SU-DHL-6 (cell line): ENCODE results near the gene PTTG1IP.

Experiments used
- H2AFZ ChIP-seq: fragments of 200-600 bp; sonication (generic); 2 replicates; pipeline ENCODE4 v1.6.1; 2014; ENCODE audit warnings: low read depth, mild to moderate bottlenecking, moderate library complexity, mixed read lengths, antibody characterized with exemption, low read length; ENCODE audit not compliant: severe bottlenecking
- H3F3A ChIP-seq: fragments of 200-600 bp; shearing (Covaris generic); 2 replicates; pipeline ENCODE4 v1.6.0; 2016; ENCODE audit warnings: antibody characterized with exemption, mild to moderate bottlenecking; ENCODE audit not compliant: insufficient read depth
- H3K27ac ChIP-seq: fragments of 200-600 bp; sonication (generic); 2 replicates; pipeline ENCODE4 v1.5.1; 2016; ENCODE audit warnings: low read depth, mild to moderate bottlenecking, low read length, moderate library complexity, mixed read lengths
- H3K27me3 ChIP-seq: fragments of 200-600 bp; sonication (generic), shearing (Covaris generic); 2 replicates; pipeline ENCODE4 v1.6.0; 2014; ENCODE audit warnings: mild to moderate bottlenecking, low read length
- H3K36me3 ChIP-seq: fragments of 200-600 bp; sonication (generic); 2 replicates; pipeline ENCODE4 v1.6.1; 2014; ENCODE audit warnings: mild to moderate bottlenecking, low read length, mixed read lengths
- H3K4me2 ChIP-seq: fragments of 300-600, 200-600 bp; shearing (Covaris generic), sonication (generic); 2 replicates; pipeline ENCODE4 v1.6.0; 2014; ENCODE audit warnings: low read length, low read depth, mild to moderate bottlenecking; ENCODE audit not compliant: poor library complexity, severe bottlenecking
- H3K4me3 ChIP-seq: fragments of 200-600 bp; sonication (generic); 2 replicates; pipeline ENCODE4 v1.5.1; 2014; ENCODE audit warnings: antibody characterized with exemption, low read length, mild to moderate bottlenecking, mixed read lengths; ENCODE audit not compliant: insufficient read depth, poor library complexity, severe bottlenecking
- H3K79me2 ChIP-seq: fragments of 200-600 bp; sonication (generic); 2 replicates; pipeline ENCODE4 v1.6.1; 2014; ENCODE audit warnings: mild to moderate bottlenecking, low read length, moderate library complexity; ENCODE audit not compliant: insufficient read depth
- H3K9ac ChIP-seq: fragments of 200-600 bp; sonication (generic); 2 replicates; pipeline ENCODE4 v1.7.0; 2014; ENCODE audit warnings: mild to moderate bottlenecking, low read length
- H3K9me2 ChIP-seq: fragments of 200-600 bp; sonication (generic); replicated peaks from 2 replicates; pipeline ENCODE4 v1.6.1; 2014; ENCODE audit warnings: low read length; ENCODE audit not compliant: insufficient read depth
- H3K9me3 ChIP-seq: fragments of 200-600 bp; sonication (generic); 2 replicates; pipeline ENCODE4 v1.6.1; 2014; ENCODE audit warnings: low read length, mixed read lengths; ENCODE audit not compliant: insufficient read depth
- H4K20me1 ChIP-seq: fragments of 200-600 bp; sonication (generic); 2 replicates; pipeline ENCODE4 v1.6.1; 2014; ENCODE audit warnings: low read depth, mild to moderate bottlenecking, antibody characterized with exemption, low read length, moderate library complexity, mixed read lengths
- CTCF ChIP-seq: fragments of 200-600 bp; sonication (generic); IDR thresholded peaks from one replicate; pipeline ENCODE4 v1.5.1; 2017; ENCODE audit warnings: antibody characterized with exemption, mild to moderate bottlenecking, low read length, moderate library complexity; ENCODE audit not compliant: insufficient read depth, poor library complexity, severe bottlenecking
- EZH2phosphoT487 ChIP-seq: fragments of 200-600 bp; sonication (generic), shearing (Covaris generic); conservative IDR thresholded peaks from 2 replicates; pipeline ENCODE4 v1.6.1; 2018; ENCODE audit warnings: mild to moderate bottlenecking, antibody characterized with exemption, low read length, moderate library complexity, mixed read lengths

Gene PTTG1IP

DNA sequence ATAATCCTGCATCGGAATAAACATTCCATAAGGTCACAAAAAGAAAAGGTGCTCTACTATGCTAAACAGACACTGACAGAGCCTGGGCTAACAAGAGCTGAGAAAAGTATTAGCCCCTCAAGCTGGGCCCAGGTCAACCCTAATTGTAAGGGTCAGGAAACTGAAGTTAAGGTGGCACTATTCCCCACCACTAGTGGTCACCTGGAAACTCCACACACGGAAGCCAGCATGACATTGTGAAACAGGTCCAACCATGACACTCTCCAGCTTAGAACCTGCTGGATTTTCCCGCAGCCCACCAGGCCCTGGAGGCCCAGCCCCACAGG, 1.2 kb downstream of the PTTG1IP start:
- Histone ChIP-seq H3K9me2 (no peaks in the 10 kb centered on the region), H3K4me2 (peak overlapping the region; percentile 72), H3K36me3 (no peaks in the 10 kb centered on the region), H2AFZ (no peak overlapping the region), H3K79me2 (peaks cover 47% of the 10 kb centered on the region; the same call in 1 of the 2 replicates), H3K9ac (peak overlapping the region; percentile 63), H4K20me1 (peaks cover 19% of the 10 kb centered on the region; the same call in 1 of the 2 replicates), H3K27me3 (no peaks in the 10 kb centered on the region), H3K27ac (no peak overlapping the region), H3F3A (no peaks in the 10 kb centered on the region), H3K4me3 (peak overlapping the region; percentile 86), H3K9me3 (no peaks in the 10 kb centered on the region)
- TF ChIP-seq CTCF (no peak), EZH2phosphoT487 (no peak)

DNA sequence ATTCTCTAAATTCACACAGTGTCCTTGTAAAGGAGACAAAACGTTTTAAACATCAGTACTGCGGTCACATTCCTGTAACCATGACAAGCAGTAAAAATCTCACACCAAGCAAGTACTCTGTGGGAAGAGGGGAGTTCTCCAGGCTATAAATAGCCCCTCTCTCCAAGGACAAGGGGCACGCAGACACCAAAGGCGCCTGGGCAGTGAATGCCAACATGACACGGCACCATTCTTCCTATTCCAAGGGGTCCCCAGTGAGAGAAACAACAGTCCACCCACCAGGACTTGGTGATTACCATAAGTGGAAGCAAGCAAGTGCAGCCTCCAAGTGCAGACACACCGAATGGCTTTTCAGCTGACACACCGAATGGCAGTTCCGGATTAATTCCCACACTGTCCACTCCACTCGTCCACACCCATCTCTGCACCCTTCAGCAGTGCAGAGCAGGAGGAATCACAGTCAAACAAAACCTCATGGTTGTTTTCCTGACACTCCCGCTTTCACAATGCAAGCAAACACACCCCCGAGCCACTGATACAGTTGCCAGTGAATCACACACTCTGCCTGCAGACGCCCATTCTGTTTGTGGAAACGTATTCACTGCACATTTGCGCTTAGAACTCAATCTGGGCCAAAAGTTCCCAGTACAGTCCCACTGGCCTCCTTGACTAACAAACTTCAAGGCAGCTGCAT, 1.8 kb downstream of the PTTG1IP start:
- no peak overlapping the region for H3K9ac ChIP-seq
- H3K36me3 ChIP-seq, result no peaks in the 10 kb centered on the region
- no peaks in the 10 kb centered on the region for H3K9me2 ChIP-seq
- TF ChIP-seq CTCF (no peak), EZH2phosphoT487 (no peak)
- no peak overlapping the region for H3K4me3 ChIP-seq
- no peaks in the 10 kb centered on the region for H3K9me3 ChIP-seq
- no peak overlapping the region for H3K27ac ChIP-seq
- no peaks in the 10 kb centered on the region for H3K27me3 ChIP-seq
- no peaks in the 10 kb centered on the region for H3F3A ChIP-seq
- peak overlapping the region; percentile 72 for H3K4me2 ChIP-seq
- H4K20me1 ChIP-seq, result peaks cover 19% of the 10 kb centered on the region; the same call in 1 of the 2 replicates
- peaks cover 47% of the 10 kb centered on the region; the same call in 1 of the 2 replicates for H3K79me2 ChIP-seq
- no peak overlapping the region for H2AFZ ChIP-seq

DNA sequence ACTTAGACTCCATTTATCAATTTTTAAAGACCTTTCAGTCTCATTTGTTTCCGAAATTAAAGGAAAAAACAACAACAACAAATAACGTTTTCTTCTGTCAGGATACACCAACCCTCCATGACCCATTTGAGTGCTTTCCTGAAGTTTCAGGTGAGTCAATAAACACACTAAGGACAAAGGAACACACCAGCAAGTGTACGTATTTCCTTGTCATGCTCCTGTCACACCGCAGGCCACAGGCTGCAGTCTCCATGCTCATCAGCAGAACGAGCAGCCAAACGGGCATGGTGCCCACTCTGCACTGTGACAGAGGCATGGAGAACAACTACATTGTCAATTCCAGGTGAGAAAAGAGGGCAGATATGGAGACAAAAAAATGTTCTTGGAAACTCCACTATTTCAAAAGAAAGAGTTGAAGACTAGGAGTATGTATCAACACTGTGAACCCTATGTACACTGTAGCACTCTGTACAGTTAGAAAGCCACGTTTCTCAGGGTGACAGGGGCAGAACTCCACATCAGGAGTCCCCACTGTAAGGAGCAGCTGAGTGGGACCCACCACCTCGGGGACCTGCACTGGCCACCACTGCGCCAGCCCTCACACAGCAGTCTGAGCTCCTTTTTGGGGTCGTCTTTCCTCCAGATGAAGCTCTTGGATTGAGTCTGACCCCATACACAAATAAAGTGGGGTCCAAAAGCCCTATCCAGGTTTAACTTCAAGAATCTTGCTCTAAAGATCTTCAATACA, 2.6 kb downstream of the PTTG1IP start:
- H3K79me2 ChIP-seq, result peaks cover 48% of the 10 kb centered on the region; the same call in 1 of the 2 replicates
- H3K27me3 ChIP-seq, result no peaks in the 10 kb centered on the region
- peaks cover 19% of the 10 kb centered on the region; the same call in 1 of the 2 replicates for H4K20me1 ChIP-seq
- TF ChIP-seq CTCF (no peak), EZH2phosphoT487 (no peak)
- H3K9me3 ChIP-seq, result no peaks in the 10 kb centered on the region
- H3K4me3 ChIP-seq, result no peak overlapping the region
- H3K36me3 ChIP-seq, result no peaks in the 10 kb centered on the region
- no peaks in the 10 kb centered on the region for H3F3A ChIP-seq
- no peak overlapping the region for H3K4me2 ChIP-seq
- no peak overlapping the region for H3K27ac ChIP-seq
- no peak overlapping the region for H2AFZ ChIP-seq
- H3K9ac ChIP-seq, result no peak overlapping the region
- no peaks in the 10 kb centered on the region for H3K9me2 ChIP-seq
